Suprapubic skin (tissue), 3 donors: ENCODE measurements around the gene CDK15.

Experiments used
- EP300 ChIP-seq: sonication (generic); formaldehyde crosslinking; IDR thresholded peaks from one replicate; pipeline ENCODE4 v1.6.1; 2017; ENCODE audit warnings: antibody characterized with exemption
- POLR2A ChIP-seq, 2 donors: fragments of 450-650 bp; IDR thresholded peaks; one replicate each; pipeline ENCODE4 v1.6.1; 2017; ENCODE audit warnings: antibody characterized with exemption in 2 of 2, mild to moderate bottlenecking in 2 of 2, moderate library complexity in 2 of 2
- TF ChIP-seq, protein P1 (sequence below), 2 donors: fragments of 200-600 bp in 1 of 2; fragments of 450-650 bp in 1 of 2; sonication (generic) in 1 of 2; IDR thresholded peaks; one replicate each; pipeline ENCODE4 v1.5.1; 2016 to 2019; ENCODE audit warnings: antibody characterized with exemption in 2 of 2, mild to moderate bottlenecking in 1 of 2, moderate library complexity in 1 of 2

- TF ChIP-seq, protein P1, sequence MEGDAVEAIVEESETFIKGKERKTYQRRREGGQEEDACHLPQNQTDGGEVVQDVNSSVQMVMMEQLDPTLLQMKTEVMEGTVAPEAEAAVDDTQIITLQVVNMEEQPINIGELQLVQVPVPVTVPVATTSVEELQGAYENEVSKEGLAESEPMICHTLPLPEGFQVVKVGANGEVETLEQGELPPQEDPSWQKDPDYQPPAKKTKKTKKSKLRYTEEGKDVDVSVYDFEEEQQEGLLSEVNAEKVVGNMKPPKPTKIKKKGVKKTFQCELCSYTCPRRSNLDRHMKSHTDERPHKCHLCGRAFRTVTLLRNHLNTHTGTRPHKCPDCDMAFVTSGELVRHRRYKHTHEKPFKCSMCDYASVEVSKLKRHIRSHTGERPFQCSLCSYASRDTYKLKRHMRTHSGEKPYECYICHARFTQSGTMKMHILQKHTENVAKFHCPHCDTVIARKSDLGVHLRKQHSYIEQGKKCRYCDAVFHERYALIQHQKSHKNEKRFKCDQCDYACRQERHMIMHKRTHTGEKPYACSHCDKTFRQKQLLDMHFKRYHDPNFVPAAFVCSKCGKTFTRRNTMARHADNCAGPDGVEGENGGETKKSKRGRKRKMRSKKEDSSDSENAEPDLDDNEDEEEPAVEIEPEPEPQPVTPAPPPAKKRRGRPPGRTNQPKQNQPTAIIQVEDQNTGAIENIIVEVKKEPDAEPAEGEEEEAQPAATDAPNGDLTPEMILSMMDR (IDR thresholded peaks at IDR 0.05) = no peak
- no peak for TF ChIP-seq EP300
- TF ChIP-seq POLR2A (IDR thresholded peaks at IDR 0.05) = no peak
Measured at GRCh38 chr2:201901786-201902185, 95.4 kb downstream of the CDK15 start.
